ENCODE measurements around the gene CCDC148. TPM values are rescaled to one million over a fixed set of nuclear protein-coding genes. Genes with fewer than 3 reads are reported as not detected.
"Not testable (repeated sequence)": the region's sequence is repeated elsewhere in the genome, so short reads cannot be mapped to it uniquely, and the experiment has no call there.

Gene CCDC148
- total RNA-seq, 1 experiment from 2014 or later: 3.2 TPM

GRCh38 chr2:158392687-158393086, 63.9 kb downstream of the CCDC148 start:
- Histone ChIP-seq H3K4me1 (replicated peaks) (peaks cover 24% of the 10 kb centered on the region), H3K9me3 (replicated peaks) (no peaks in the 10 kb centered on the region), H3K27me3 (replicated peaks) (no peaks in the 10 kb centered on the region), H3K4me3 (no peak overlapping the region), H3K27ac (no peak overlapping the region), H3K36me3 (no peaks in the 10 kb centered on the region)
- DNase-seq (ENCODE audit: low read depth in 1 of 2, low spot score in 2 of 2): no peak

DNA sequence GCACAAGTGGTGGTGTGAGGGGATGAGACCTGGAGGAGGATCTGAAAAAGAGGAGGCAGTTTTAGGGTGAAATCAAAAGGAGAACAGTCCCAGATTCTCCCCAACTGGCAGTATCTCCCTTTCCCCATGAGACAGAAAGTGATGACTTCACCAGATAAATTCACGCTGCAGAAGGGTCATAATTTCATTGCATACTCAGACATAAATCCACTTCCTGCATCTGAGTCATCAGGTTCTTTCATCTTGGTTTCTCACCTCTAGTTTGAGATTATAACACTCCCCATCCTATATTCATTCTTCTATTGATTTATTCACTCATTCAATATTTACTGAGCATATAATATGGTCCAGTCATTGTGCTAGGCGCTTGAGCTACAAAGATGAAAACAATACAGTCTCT, 64.7 kb downstream of the CCDC148 start:
- no peaks in the 10 kb centered on the region for H3K27me3 ChIP-seq (replicated peaks)
- no peak overlapping the region for H3K4me3 ChIP-seq
- peaks cover 24% of the 10 kb centered on the region for H3K4me1 ChIP-seq (replicated peaks)
- no peaks in the 10 kb centered on the region for H3K36me3 ChIP-seq
- no peaks in the 10 kb centered on the region for H3K9me3 ChIP-seq (replicated peaks)
- no peak overlapping the region for H3K27ac ChIP-seq
- no peak for DNase-seq (ENCODE audit: low read depth in 1 of 2, low spot score in 2 of 2)

DNA sequence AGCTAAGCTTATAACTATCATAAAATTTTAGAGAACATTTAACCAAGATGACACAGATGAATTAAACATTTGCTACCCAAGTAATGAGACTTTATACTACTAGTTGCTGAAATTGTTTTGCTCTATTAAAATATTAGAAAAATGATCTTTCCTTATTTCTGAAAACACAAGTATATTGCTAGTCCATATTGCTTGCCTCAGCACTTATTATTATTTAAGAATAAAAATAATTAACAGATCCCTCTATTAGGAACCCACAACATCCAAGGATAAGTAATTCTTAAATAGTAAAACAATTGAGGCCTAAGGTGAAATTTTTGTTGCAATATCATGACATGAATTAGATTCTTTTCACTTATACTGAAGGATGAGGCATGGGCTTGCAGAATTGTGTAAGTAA, 65.2 kb downstream of the CCDC148 start:
- H3K9me3 ChIP-seq (replicated peaks): no peaks in the 10 kb centered on the region
- H3K4me3 ChIP-seq: no peak overlapping the region
- no peak for DNase-seq (ENCODE audit: low read depth in 1 of 2, low spot score in 2 of 2)

GRCh38 chr2:158388159-158388558, 68.4 kb downstream of the CCDC148 start:
- H3K4me1 ChIP-seq (replicated peaks): peaks cover 5% of the 10 kb centered on the region
- no peaks in the 10 kb centered on the region for H3K9me3 ChIP-seq (replicated peaks)
- H3K27ac ChIP-seq: no peak overlapping the region
- no peaks in the 10 kb centered on the region for H3K27me3 ChIP-seq (replicated peaks)
- H3K36me3 ChIP-seq: no peaks in the 10 kb centered on the region
- no peak overlapping the region for H3K4me3 ChIP-seq
- DNase-seq (ENCODE audit: low read depth in 1 of 2, low spot score in 2 of 2): no peak

More for the DNA sequence above, 65.2 kb downstream of the CCDC148 start:
- Histone ChIP-seq H3K36me3 (no peaks in the 10 kb centered on the region), H3K27ac (no peak overlapping the region), H3K4me1 (replicated peaks) (peaks cover 24% of the 10 kb centered on the region), H3K27me3 (replicated peaks) (no peaks in the 10 kb centered on the region)

GRCh38 chr2:158385646-158386045, 70.9 kb downstream of the CCDC148 start:
- Histone ChIP-seq H3K36me3 (no peaks in the 10 kb centered on the region), H3K27me3 (replicated peaks) (no peaks in the 10 kb centered on the region), H3K4me1 (replicated peaks) (no peaks in the 10 kb centered on the region), H3K27ac (no peak overlapping the region), H3K9me3 (replicated peaks) (no peaks in the 10 kb centered on the region), H3K4me3 (no peak overlapping the region)
- DNase-seq (ENCODE audit: low read depth in 1 of 2, low spot score in 2 of 2): no peak

DNA sequence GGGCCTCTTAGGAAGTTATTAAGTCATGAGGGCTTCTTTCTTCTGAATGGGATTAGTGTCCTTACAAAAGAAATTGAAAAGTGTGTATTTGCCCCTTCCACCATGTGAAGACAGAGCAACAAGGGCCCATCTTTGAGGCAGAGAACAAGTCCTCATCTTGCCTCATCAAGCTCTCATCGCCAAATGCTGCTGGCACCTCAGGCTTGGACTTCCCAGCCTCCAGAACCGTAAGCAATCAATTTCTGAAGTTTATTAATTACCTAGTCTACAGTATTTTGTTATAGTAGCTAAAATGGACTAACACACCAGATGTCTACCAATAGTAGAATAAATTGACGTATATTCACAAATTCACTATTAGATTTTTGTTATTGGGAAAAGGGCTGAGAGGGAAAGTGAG, 74.6 kb downstream of the CCDC148 start:
- Histone ChIP-seq H3K4me1 (replicated peaks) (no peaks in the 10 kb centered on the region), H3K27me3 (replicated peaks) (no peaks in the 10 kb centered on the region), H3K4me3 (no peak overlapping the region), H3K36me3 (no peaks in the 10 kb centered on the region), H3K27ac (no peak overlapping the region), H3K9me3 (replicated peaks) (no peaks in the 10 kb centered on the region)
- no peak for DNase-seq (ENCODE audit: low read depth in 1 of 2, low spot score in 2 of 2)

DNA sequence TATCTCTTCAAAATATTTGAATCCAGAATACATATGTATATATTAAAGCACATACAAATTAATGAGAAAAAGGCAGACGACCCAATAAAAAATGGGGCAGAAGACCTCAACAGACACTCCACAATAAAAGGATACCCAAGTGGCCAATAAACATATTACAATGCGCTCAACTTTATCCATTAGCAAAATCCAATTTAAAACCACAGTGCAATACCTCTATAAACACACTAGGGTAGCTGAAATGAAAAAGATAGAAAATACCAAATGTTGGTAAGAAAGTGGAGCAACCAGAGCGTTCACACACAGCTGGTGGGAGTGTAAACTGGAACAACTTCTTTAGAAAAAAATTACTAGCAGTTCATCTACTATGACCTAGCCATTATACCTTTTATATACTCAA, 75.3 kb downstream of the CCDC148 start:
- H3K27me3 ChIP-seq (replicated peaks): no peaks in the 10 kb centered on the region
- no peak overlapping the region for H3K4me3 ChIP-seq
- H3K36me3 ChIP-seq: no peaks in the 10 kb centered on the region
- DNase-seq (ENCODE audit: low read depth in 1 of 2, low spot score in 2 of 2): no peak
- H3K27ac ChIP-seq: no peak overlapping the region
- no peaks in the 10 kb centered on the region for H3K4me1 ChIP-seq (replicated peaks)
- no peaks in the 10 kb centered on the region for H3K9me3 ChIP-seq (replicated peaks)

DNA sequence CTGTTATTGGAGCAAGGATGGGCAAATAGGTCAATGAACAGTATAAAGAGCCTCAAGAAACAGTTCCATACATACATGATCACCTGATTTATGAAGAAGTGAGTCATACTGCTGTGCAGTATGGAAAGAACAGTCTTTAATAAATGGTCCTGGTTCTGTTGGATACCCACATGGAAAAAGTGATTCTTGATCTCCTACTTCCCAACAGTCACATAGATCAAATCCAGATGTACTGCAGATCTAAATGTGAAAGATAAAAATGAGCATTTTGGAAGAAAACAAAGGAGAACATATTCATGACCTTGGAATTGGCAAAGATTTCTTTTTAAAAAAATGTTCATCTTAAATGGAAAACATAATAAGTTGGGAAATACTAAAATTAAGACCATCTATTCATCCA, 75.8 kb downstream of the CCDC148 start:
- no peak for DNase-seq (ENCODE audit: low read depth in 1 of 2, low spot score in 2 of 2)
- Histone ChIP-seq H3K9me3 (replicated peaks) (no peaks in the 10 kb centered on the region), H3K4me3 (no peak overlapping the region)

GRCh38 chr2:158378926-158379325, 77.6 kb downstream of the CCDC148 start:
- Histone ChIP-seq H3K27ac (no peak overlapping the region), H3K4me3 (no peak overlapping the region), H3K27me3 (replicated peaks) (no peaks in the 10 kb centered on the region), H3K4me1 (replicated peaks) (no peaks in the 10 kb centered on the region), H3K9me3 (replicated peaks) (no peaks in the 10 kb centered on the region), H3K36me3 (no peaks in the 10 kb centered on the region)
- no peak for DNase-seq (ENCODE audit: low read depth in 1 of 2, low spot score in 2 of 2)

More for the DNA sequence above, 75.8 kb downstream of the CCDC148 start:
- no peak overlapping the region for H3K27ac ChIP-seq
- no peaks in the 10 kb centered on the region for H3K4me1 ChIP-seq (replicated peaks)
- H3K36me3 ChIP-seq: no peaks in the 10 kb centered on the region
- H3K27me3 ChIP-seq (replicated peaks): no peaks in the 10 kb centered on the region

DNA sequence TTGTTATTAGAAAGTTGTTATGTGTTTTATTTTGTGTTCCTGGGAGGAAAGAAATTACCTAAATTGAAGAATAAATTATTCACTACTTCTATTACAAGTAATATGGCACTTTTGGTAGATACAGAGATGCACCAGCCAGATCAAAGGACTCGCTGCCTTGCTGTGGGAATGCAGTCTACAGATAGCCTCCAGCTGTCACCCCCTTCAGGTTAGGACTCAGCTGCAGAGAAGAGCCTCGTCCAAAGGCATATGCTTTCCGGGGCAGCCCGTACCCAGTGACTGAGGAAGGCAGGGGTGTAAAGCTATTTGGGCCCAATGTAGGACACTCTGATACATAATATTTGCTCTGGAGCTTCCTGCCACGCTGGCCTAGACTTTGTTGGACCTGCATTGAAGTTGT, 90.2 kb downstream of the CCDC148 start:
- H3K4me3 ChIP-seq: no peak overlapping the region
- no peak overlapping the region for H3K27ac ChIP-seq
- no peaks in the 10 kb centered on the region for H3K4me1 ChIP-seq (replicated peaks)
- H3K27me3 ChIP-seq (replicated peaks): no peaks in the 10 kb centered on the region
- no peaks in the 10 kb centered on the region for H3K36me3 ChIP-seq
- no peak for DNase-seq (ENCODE audit: low read depth in 1 of 2, low spot score in 2 of 2)
- no peaks in the 10 kb centered on the region for H3K9me3 ChIP-seq (replicated peaks)

- peaks cover 11% of the 10 kb centered on the region for H3K4me1 ChIP-seq (replicated peaks)
- H3K27me3 ChIP-seq (replicated peaks): no peaks in the 10 kb centered on the region
- H3K9me3 ChIP-seq (replicated peaks): no peaks in the 10 kb centered on the region
- no peaks in the 10 kb centered on the region for H3K36me3 ChIP-seq
- peak; percentile 66 to 73 for DNase-seq (ENCODE audit: low read depth in 1 of 2, low spot score in 2 of 2)
- H3K4me3 ChIP-seq: no peak overlapping the region
- H3K27ac ChIP-seq: peak overlapping the region; percentile 27; the same call in 1 of the 2 replicates
Observed at GRCh38 chr2:158359846-158360245, 96.7 kb downstream of the CCDC148 start.

GRCh38 chr2:158357699-158358098, 98.9 kb downstream of the CCDC148 start:
- Histone ChIP-seq H3K9me3 (replicated peaks) (no peaks in the 10 kb centered on the region), H3K27ac (no peak overlapping the region), H3K4me1 (replicated peaks) (peaks cover 11% of the 10 kb centered on the region), H3K27me3 (replicated peaks) (no peaks in the 10 kb centered on the region), H3K36me3 (no peaks in the 10 kb centered on the region), H3K4me3 (no peak overlapping the region)
- no peak for DNase-seq (ENCODE audit: low read depth in 1 of 2, low spot score in 2 of 2)

GRCh38 chr2:158357122-158357521, 99.4 kb downstream of the CCDC148 start:
- Histone ChIP-seq H3K4me1 (replicated peaks) (peaks cover 11% of the 10 kb centered on the region), H3K27ac (no peak overlapping the region), H3K36me3 (no peaks in the 10 kb centered on the region), H3K9me3 (replicated peaks) (no peaks in the 10 kb centered on the region), H3K4me3 (no peak overlapping the region), H3K27me3 (replicated peaks) (no peaks in the 10 kb centered on the region)
- no peak for DNase-seq (ENCODE audit: low read depth in 1 of 2, low spot score in 2 of 2)

DNA sequence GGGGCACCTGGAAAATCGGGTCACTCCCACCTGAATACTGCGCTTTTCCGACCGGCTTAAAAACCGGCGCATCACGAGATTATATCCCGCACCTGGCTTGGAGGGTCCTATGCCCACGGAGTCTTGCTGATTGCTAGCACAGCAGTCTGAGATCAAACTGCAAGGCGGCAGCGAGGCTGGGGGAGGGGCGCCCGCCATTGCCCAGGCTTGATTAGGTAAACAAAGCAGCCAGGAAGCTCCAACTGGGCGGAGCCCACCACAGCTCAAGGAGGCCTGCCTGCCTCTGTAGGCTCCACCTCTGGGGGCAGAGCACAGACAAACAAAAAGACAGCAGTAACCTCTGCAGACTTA, 105.1 kb downstream of the CCDC148 start:
- not testable (repeated sequence) for H3K27me3 ChIP-seq (replicated peaks); H3K4me3 ChIP-seq; DNase-seq (ENCODE audit: low read depth in 1 of 2, low spot score in 2 of 2); H3K9me3 ChIP-seq (replicated peaks); H3K36me3 ChIP-seq; H3K27ac ChIP-seq; H3K4me1 ChIP-seq (replicated peaks)

GRCh38 chr2:158350751-158351465, 105.6 kb downstream of the CCDC148 start:
- DNase-seq (ENCODE audit: low read depth in 1 of 2, low spot score in 2 of 2); H3K4me1 ChIP-seq (replicated peaks); H3K4me3 ChIP-seq; H3K36me3 ChIP-seq; H3K27ac ChIP-seq; H3K27me3 ChIP-seq (replicated peaks); H3K9me3 ChIP-seq (replicated peaks): not testable (repeated sequence)

Data from SJSA1 (cell line).